Esophagus squamous epithelium (tissue), 5 donors: Measurements from ENCODE around the gene KIF26B. TPM values are rescaled to one million over a fixed set of nuclear protein-coding genes. Genes with fewer than 3 reads are reported as not detected.

Experiments
- DNase-seq: peaks from one replicate; lab custom pipeline; 2025; lab: John Stamatoyannopoulos, UW
- H3K27ac ChIP-seq, 4 donors: fragments of 200-600 bp; sonication (generic); one replicate each; pipeline ENCODE4 v1.5.1; 2016 to 2019; ENCODE audit warnings: mild to moderate bottlenecking in 1 of 4
- H3K27me3 ChIP-seq, 4 donors: fragments of 200-600 bp; sonication (generic); 1 replicate in 3 of 4; 2 replicates in 1 of 4; pipeline versions ENCODE4 v1.5.1 to v1.6.0; 2017 to 2021; ENCODE audit warnings: antibody characterized with exemption in 1 of 4
- H3K36me3 ChIP-seq, 3 donors: fragments of 200-600 bp; sonication (generic); one replicate each; pipeline ENCODE4 v1.5.1; 2016 to 2019
- H3K4me1 ChIP-seq, 3 donors: fragments of 200-600 bp; sonication (generic); one replicate each; pipeline ENCODE4 v1.5.1; 2017 to 2019
- H3K4me3 ChIP-seq, 4 donors: fragments of 200-600 bp; sonication (generic); 1 replicate in 3 of 4; 2 replicates in 1 of 4; pipeline ENCODE4 v1.5.1; 2016 to 2019; ENCODE audit warnings: mild to moderate bottlenecking in 2 of 4, moderate library complexity in 1 of 4
- H3K9me3 ChIP-seq, 3 donors: fragments of 200-600 bp; sonication (generic); one replicate each; pipeline ENCODE4 v1.5.1; 2016 to 2019
- POLR2A ChIP-seq, 4 donors: fragments of 450-650 bp; IDR thresholded peaks; one replicate each; pipeline ENCODE4 v1.6.1; 2017; ENCODE audit warnings: antibody characterized with exemption in 4 of 4, mild to moderate bottlenecking in 4 of 4, moderate library complexity in 3 of 4
- WGBS, 2 donors: methylation state at CpG; one replicate each; pipeline ENCODE4 v1.1.5; 2018; 5-methylcytosine and 5-hydroxymethylcytosine counted together
- intact Hi-C: fragments of 100-400 bp; cut with DNase I; formaldehyde crosslinking; loops from one replicate; pipeline ENCODE4 v1.15.0; 2022
- total RNA-seq, 4 donors: library from RNA; depleted of rRNA; stranded (reverse); fragments of >200 nt; gene quantifications; one replicate each; pipeline ENCODE4 v1.1.0, GENCODE V29; 2016
- TF ChIP-seq, protein P1 (sequence below), 6 experiments: fragments of 450-650 bp in 4 of 6; fragments of 200-600 bp in 2 of 6; sonication (generic) in 2 of 6; IDR thresholded peaks; one replicate each; pipeline ENCODE4 v1.5.1; 2016 to 2019; ENCODE audit warnings: antibody characterized with exemption in 6 of 6, mild to moderate bottlenecking in 4 of 6, moderate library complexity in 4 of 6
- donor health status: DM: yes; HTN: yes; CAD: no.

The KIF26B gene
- total RNA-seq, 4 donors from 2014 or later = 0.23 to 2.7 (median 1.0) TPM

DNA sequence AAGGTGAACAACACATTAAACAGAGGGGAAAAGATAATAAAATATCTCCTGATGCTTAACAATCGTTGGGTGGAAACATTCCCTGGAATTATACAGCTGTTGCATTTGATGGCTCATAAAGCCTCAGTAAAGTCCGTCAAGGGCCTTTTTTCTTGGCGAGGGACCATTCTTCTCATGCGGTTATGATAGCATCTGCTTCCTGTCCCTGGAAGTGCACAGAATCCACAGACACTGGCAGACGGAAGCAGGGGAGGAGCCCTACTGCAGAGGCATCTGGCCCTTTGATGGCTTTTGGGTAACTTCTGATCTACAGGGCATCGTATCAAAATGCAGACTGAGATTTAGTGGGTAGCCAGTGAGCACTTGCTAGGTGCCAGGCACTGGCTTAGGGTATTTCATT lies 286.9 kb downstream of the KIF26B start:
- H3K36me3 ChIP-seq = no peaks in the 10 kb centered on the region
- 14 to 34% methylated on average over 5 of the region's 6 CpGs for WGBS, 2 donors
- H3K9me3 ChIP-seq = no peaks in the 10 kb centered on the region
- H3K27me3 ChIP-seq = peaks cover 0 to 4% (median 0%) of the 10 kb centered on the region in 4 donors
- H3K4me1 ChIP-seq = no peaks in the 10 kb centered on the region
- DNase-seq = no peak
- no peak for TF ChIP-seq POLR2A (IDR thresholded peaks at IDR 0.05)
- H3K4me3 ChIP-seq = no peak overlapping the region
- H3K27ac ChIP-seq = no peak overlapping the region
- intact Hi-C loops = no loop called here

DNA sequence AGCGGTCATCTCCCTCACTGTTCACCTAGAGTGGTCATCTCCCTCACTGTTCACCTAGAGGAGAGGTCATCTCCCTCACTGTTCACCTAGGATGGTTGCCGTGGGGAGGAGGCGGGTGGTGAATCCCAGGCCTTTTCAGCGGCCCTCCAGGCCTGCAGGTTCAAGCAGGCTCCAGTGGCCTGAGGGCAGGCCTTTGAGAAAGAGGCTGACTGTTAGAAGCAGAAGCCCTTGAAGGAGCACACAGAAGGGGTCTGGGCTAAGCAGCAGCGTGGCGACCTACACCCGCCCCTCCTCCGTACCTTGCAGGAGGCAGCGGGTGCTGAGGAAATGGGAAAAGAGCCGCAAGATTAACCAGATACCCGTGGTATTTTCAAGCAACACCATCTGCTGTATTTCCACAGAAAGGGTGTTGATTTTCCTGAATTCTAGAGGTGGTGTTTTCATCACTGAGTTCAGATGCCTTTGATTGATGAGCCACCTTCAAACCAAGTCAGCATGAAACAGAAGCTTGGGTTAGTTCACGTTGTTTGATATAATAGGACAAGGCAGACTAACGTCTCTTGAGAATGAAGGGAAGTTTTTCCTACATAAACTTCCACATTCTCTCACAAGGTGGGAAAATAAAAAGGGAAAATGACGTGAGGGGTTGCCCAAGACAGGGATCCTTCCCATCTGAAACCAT lies 289.5 kb downstream of the KIF26B start:
- WGBS, 2 donors = 83 to 84% methylated on average over 10 to 11 of the region's 14 CpGs
- H3K9me3 ChIP-seq = no peaks in the 10 kb centered on the region
- intact Hi-C loops = no loop called here

DNA sequence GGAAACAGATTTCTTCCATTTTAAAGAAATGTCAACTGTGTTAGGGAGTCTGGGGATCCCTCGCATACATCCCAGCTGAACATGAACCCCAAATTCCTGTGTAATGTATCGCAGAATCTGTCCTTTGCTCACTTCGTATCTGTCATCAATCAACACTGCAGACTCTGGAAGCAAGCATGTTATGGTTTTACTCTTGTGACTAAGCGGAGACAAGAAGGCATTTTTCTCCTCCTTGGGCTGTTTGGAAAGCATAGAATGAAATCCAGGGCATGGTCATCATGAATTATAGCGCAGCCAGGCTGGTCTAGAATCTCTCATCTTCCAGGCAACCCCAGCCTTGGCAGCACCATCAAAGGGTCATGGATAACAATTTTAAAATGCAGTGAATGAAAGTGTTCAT lies 290.2 kb downstream of the KIF26B start:
- H3K4me3 ChIP-seq = no peak overlapping the region
- intact Hi-C loops = no loop called here
- H3K36me3 ChIP-seq = no peaks in the 10 kb centered on the region
- DNase-seq = no peak
- H3K4me1 ChIP-seq = peaks cover 0 to 13% (median 5%) of the 10 kb centered on the region in 3 donors
- no peak for TF ChIP-seq POLR2A (IDR thresholded peaks at IDR 0.05)
- TF ChIP-seq, protein P1, sequence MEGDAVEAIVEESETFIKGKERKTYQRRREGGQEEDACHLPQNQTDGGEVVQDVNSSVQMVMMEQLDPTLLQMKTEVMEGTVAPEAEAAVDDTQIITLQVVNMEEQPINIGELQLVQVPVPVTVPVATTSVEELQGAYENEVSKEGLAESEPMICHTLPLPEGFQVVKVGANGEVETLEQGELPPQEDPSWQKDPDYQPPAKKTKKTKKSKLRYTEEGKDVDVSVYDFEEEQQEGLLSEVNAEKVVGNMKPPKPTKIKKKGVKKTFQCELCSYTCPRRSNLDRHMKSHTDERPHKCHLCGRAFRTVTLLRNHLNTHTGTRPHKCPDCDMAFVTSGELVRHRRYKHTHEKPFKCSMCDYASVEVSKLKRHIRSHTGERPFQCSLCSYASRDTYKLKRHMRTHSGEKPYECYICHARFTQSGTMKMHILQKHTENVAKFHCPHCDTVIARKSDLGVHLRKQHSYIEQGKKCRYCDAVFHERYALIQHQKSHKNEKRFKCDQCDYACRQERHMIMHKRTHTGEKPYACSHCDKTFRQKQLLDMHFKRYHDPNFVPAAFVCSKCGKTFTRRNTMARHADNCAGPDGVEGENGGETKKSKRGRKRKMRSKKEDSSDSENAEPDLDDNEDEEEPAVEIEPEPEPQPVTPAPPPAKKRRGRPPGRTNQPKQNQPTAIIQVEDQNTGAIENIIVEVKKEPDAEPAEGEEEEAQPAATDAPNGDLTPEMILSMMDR (IDR thresholded peaks at IDR 0.05) = no peak
- 83 to 88% methylated on average over 3 to 4 of the region's 5 CpGs for WGBS, 2 donors
- H3K9me3 ChIP-seq = no peaks in the 10 kb centered on the region
- no peak overlapping the region for H3K27ac ChIP-seq
- peaks cover 0 to 4% (median 0%) of the 10 kb centered on the region in 4 donors for H3K27me3 ChIP-seq

More for the DNA sequence above, 289.5 kb downstream of the KIF26B start:
- peaks cover 0 to 4% (median 0%) of the 10 kb centered on the region in 4 donors for H3K27me3 ChIP-seq
- TF ChIP-seq, protein P1 (IDR thresholded peaks at IDR 0.05) = no peak
- no peak for TF ChIP-seq POLR2A (IDR thresholded peaks at IDR 0.05)
- H3K36me3 ChIP-seq = no peaks in the 10 kb centered on the region
- H3K4me1 ChIP-seq = peaks cover 0 to 10% (median 5%) of the 10 kb centered on the region in 3 donors
- H3K27ac ChIP-seq = no peak overlapping the region
- DNase-seq = no peak
- no peak overlapping the region for H3K4me3 ChIP-seq

DNA sequence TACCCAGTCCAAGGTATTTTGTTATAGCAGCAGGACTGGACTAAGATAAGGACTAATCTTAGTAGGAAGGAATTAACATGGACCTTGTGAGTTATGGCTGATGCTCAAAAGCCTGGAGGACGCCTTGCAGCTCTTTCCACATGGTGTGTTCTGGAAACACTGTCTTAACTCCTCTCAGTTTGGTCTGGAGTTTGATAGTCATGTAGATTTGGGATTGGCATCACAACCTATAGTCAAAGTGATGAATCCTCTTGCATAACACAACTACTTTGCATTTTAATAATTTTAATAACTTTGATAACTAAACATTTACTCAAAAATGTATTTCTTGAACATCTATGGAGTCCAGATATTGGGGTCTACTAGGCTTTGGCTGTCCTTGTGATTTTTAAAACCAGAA lies 293.7 kb downstream of the KIF26B start:
- no peaks in the 10 kb centered on the region for H3K27me3 ChIP-seq
- intact Hi-C loops = no loop called here
- TF ChIP-seq POLR2A (IDR thresholded peaks at IDR 0.05) = no peak
- TF ChIP-seq, protein P1 (IDR thresholded peaks at IDR 0.05) = no peak
- WGBS, 2 donors = 57 to 59% methylated on average over 1 of the region's 1 CpG
- no peak overlapping the region for H3K27ac ChIP-seq
- peaks cover 0 to 13% (median 5%) of the 10 kb centered on the region in 3 donors for H3K4me1 ChIP-seq
- H3K36me3 ChIP-seq = no peaks in the 10 kb centered on the region
- H3K9me3 ChIP-seq = no peaks in the 10 kb centered on the region
- no peak overlapping the region for H3K4me3 ChIP-seq
- DNase-seq = no peak

DNA sequence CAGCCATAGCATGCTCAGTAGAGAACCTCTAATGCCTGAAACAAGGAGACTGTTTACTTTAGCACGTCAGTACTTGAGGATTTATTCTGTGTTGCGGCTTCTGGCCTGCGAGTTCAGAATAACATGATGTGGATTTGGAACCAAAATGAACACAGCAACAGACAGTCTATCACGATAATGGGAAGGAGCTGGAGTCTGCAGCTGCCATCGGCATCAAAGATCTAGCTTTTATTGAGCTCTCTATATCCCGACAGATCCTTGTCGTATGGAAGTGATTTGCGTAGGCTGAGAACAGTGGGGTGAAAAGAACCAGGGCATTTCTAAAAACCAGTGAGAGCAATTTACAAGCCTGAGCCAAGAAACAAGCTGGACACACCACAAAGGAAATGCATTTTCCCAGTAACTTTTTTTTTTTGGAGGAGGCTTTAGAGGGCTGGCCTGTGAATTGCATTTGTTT lies 294.2 kb downstream of the KIF26B start:
- no peaks in the 10 kb centered on the region for H3K27me3 ChIP-seq
- no peak for TF ChIP-seq POLR2A (IDR thresholded peaks at IDR 0.05)
- H3K4me3 ChIP-seq = peak overlapping the region in 1 of 4 donors; percentile 5
- H3K27ac ChIP-seq = no peak overlapping the region
- no peak for DNase-seq
- H3K9me3 ChIP-seq = no peaks in the 10 kb centered on the region
- H3K4me1 ChIP-seq = peaks cover 0 to 13% (median 5%) of the 10 kb centered on the region in 3 donors
- intact Hi-C loops = no loop called here
- WGBS, 2 donors = 22 to 38% methylated on average over 8 of the region's 8 CpGs
- no peaks in the 10 kb centered on the region for H3K36me3 ChIP-seq

DNA sequence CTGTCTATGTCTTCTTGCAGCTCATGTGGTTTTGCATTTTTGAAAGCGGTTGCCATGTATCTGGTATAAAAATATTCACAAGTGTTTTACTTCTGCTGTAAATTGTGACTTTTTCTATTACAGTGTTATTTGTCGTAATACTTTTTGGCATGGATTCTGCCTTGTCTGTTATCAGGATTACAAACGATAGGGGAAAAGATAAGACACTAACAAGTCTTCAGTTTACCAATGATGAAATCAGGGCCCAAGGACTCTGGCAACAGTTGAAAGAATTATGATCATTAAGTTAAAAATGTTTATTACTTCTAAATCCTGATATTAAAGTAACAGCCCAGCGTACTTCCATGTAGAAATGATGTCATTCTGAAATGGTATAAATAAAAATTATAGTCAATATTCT lies 298.8 kb downstream of the KIF26B start:
- TF ChIP-seq, protein P1 (IDR thresholded peaks at IDR 0.05) = no peak
- TF ChIP-seq POLR2A (IDR thresholded peaks at IDR 0.05) = no peak
- Histone ChIP-seq H3K9me3 (no peaks in the 10 kb centered on the region), H3K4me1 (peaks cover 0 to 11% (median 5%) of the 10 kb centered on the region in 3 donors), H3K4me3 (no peak overlapping the region), H3K27ac (no peak overlapping the region), H3K27me3 (no peaks in the 10 kb centered on the region), H3K36me3 (no peaks in the 10 kb centered on the region)
- 73 to 75% methylated on average over 4 of the region's 4 CpGs for WGBS, 2 donors
- DNase-seq = no peak
- intact Hi-C loops = no loop called here
